ENCODE measurements around the gene YAF2.

DNA sequence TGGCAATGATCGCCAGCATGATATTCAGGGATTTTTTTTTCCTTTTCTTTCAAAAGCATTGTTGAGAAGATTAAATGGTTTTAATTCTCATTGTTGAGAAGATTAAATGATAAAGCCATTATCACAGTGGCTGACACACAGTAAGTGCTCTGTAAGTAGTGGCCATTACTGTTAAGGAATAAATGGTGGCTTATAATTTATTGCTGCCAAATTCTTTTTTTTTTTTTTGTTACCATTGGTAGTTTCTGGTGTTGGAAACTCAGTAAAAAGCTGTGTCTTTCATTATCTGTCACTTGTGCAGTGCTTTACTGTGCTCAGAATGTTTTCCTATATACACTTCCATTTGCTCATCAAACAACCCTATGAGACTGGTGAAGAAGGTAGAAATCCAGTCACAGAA lies 15.3 kb downstream of the YAF2 start:
- TF ChIP-seq POLR2A (IDR thresholded peaks at IDR 0.05; ENCODE audit: borderline replicate concordance, extremely low read depth, insufficient read depth, insufficient read length), result no peak
- TF ChIP-seq, protein P1, sequence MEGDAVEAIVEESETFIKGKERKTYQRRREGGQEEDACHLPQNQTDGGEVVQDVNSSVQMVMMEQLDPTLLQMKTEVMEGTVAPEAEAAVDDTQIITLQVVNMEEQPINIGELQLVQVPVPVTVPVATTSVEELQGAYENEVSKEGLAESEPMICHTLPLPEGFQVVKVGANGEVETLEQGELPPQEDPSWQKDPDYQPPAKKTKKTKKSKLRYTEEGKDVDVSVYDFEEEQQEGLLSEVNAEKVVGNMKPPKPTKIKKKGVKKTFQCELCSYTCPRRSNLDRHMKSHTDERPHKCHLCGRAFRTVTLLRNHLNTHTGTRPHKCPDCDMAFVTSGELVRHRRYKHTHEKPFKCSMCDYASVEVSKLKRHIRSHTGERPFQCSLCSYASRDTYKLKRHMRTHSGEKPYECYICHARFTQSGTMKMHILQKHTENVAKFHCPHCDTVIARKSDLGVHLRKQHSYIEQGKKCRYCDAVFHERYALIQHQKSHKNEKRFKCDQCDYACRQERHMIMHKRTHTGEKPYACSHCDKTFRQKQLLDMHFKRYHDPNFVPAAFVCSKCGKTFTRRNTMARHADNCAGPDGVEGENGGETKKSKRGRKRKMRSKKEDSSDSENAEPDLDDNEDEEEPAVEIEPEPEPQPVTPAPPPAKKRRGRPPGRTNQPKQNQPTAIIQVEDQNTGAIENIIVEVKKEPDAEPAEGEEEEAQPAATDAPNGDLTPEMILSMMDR (IDR thresholded peaks at IDR 0.05 in 2 of 3, conservative IDR thresholded peaks at IDR 0.05 in 1 of 3; ENCODE audit: borderline replicate concordance in 1 of 3, insufficient read depth in 1 of 3, low read depth in 2 of 3, low read length in 2 of 3), result no peak
- no peak for TF ChIP-seq CBX3 (IDR thresholded peaks at IDR 0.05; ENCODE audit: low read depth)
- no peak for TF ChIP-seq EZH2phosphoT487 (IDR thresholded peaks at IDR 0.05; ENCODE audit: borderline replicate concordance)
- no peak for TF ChIP-seq SIN3A (IDR thresholded peaks at IDR 0.05; ENCODE audit: low read depth)
- TF ChIP-seq ATF3 (IDR thresholded peaks at IDR 0.05), result no peak
- no peak for TF ChIP-seq MAX (IDR thresholded peaks at IDR 0.05)
- TF ChIP-seq ELF1 (IDR thresholded peaks at IDR 0.05; ENCODE audit: borderline replicate concordance, low read depth), result no peak
- TF ChIP-seq TCF7L2 (IDR thresholded peaks at IDR 0.05; ENCODE audit: borderline replicate concordance, extremely low read depth, insufficient read depth, insufficient read length), result no peak
